Endothelial cell of umbilical vein (primary cell): ENCODE results near the gene KRT33A. TPM values are rescaled to one million over a fixed set of nuclear protein-coding genes. Genes with fewer than 3 reads are reported as not detected.
A peak's percentile ranks its signal among the peaks of the same experiment; 100 is the strongest.

Experiments
- BruUV-seq: library from RNA; stranded (reverse); fragments of 400-500 nt; replicated peaks from 2 replicates; lab custom pipeline; 2021; lab: Mats Ljungman, UMichigan
- CTCF ChIA-PET: fragments of 300-600, 350-600 bp; sonication (Branson Sonifier 250); formaldehyde crosslinking; loops from one replicate; lab custom pipeline; 2021; ENCODE audit warnings: antibody characterized with exemption, inconsistent platforms; lab: Charles Lee
- POLR2A ChIA-PET: fragments of 300-600, 350-600 bp; sonication (Branson Sonifier 250); formaldehyde crosslinking; loops from one replicate; lab custom pipeline; 2021; ENCODE audit warnings: antibody characterized with exemption, inconsistent platforms; lab: Charles Lee
- DNase-seq: peaks from one replicate; pipeline ENCODE4 v3.0.0-alpha.2; 2011; ENCODE audit warnings: low read depth, low spot score
- FAIRE-seq: peaks from 2 replicates; lab custom pipeline; 2011; peaks lifted over from hg19 to GRCh38; lab: Jason Lieb, UNC
- H2AFZ ChIP-seq: 2 replicates; pipeline ENCODE4 v1.6.0; 2012; ENCODE audit warnings: low read depth, low read length, control low read depth, inconsistent platforms
- H3K27ac ChIP-seq: 2 replicates; pipeline ENCODE4 v1.5.1; 2011; ENCODE audit warnings: low read depth, mild to moderate bottlenecking, control low read depth, low read length, moderate library complexity; ENCODE audit not compliant: insufficient read depth
- H3K27me3 ChIP-seq, 2 experiments: 2 replicates each; pipeline versions ENCODE4 v1.6.0 to v1.6.1; 2011; ENCODE audit warnings: low read length in 2 of 2, mixed read lengths in 1 of 2; ENCODE audit not compliant: control insufficient read depth in 2 of 2, insufficient read depth in 2 of 2
- H3K36me3 ChIP-seq, 2 experiments: 2 replicates in 1 of 2; 3 replicates in 1 of 2; pipeline ENCODE4 v1.5.1; 2011; ENCODE audit warnings: low read length in 2 of 2, mild to moderate bottlenecking in 1 of 2, moderate library complexity in 1 of 2; ENCODE audit not compliant: control insufficient read depth in 2 of 2, insufficient read depth in 2 of 2; ENCODE audit errors: extremely low read depth in 1 of 2
- H3K4me1 ChIP-seq: 3 replicates; pipeline ENCODE4 v1.5.1; 2011; ENCODE audit warnings: mild to moderate bottlenecking, low read length; ENCODE audit not compliant: control insufficient read depth, insufficient read depth; ENCODE audit errors: extremely low read depth
- H3K4me2 ChIP-seq: 2 replicates; pipeline ENCODE4 v1.6.1; 2011; ENCODE audit warnings: low read length, control low read depth, mixed read lengths; ENCODE audit not compliant: insufficient read depth
- H3K4me3 ChIP-seq, 3 experiments: fragments of 200-600 bp in 1 of 3; sonication (generic), shearing (Covaris generic) in 1 of 3; replicated peaks in 1 of 3; 2 replicates each; pipeline ENCODE4 v1.5.1; 2011 to 2016; ENCODE audit warnings: control low read depth in 3 of 3, low read length in 3 of 3, mild to moderate bottlenecking in 2 of 3, inconsistent platforms in 1 of 3, low read depth in 1 of 3, moderate library complexity in 1 of 3; ENCODE audit not compliant: insufficient read depth in 1 of 3
- H3K79me2 ChIP-seq: 2 replicates; pipeline ENCODE4 v1.6.0; 2012; ENCODE audit warnings: low read length, inconsistent platforms; ENCODE audit not compliant: control insufficient read depth, insufficient read depth
- H3K9ac ChIP-seq: replicated peaks from 2 replicates; pipeline ENCODE3; 2011; ENCODE audit warnings: low read length, control low read depth; ENCODE audit not compliant: insufficient read depth; ENCODE audit errors: extremely low read depth
- H3K9me1 ChIP-seq: replicated peaks from 3 replicates; pipeline ENCODE4 v1.6.0; 2011; ENCODE audit warnings: mild to moderate bottlenecking, low read length; ENCODE audit not compliant: control insufficient read depth, insufficient read depth; ENCODE audit errors: extremely low read depth
- H3K9me3 ChIP-seq: replicated peaks from 2 replicates; pipeline ENCODE4 v1.5.1; 2012; ENCODE audit warnings: low read length, inconsistent platforms; ENCODE audit not compliant: control insufficient read depth, insufficient read depth
- H4K20me1 ChIP-seq: replicated peaks from 2 replicates; pipeline ENCODE3; 2011; ENCODE audit warnings: mild to moderate bottlenecking, low read length; ENCODE audit not compliant: control insufficient read depth, insufficient read depth; ENCODE audit errors: extremely low read depth
- CTCF ChIP-seq, 2 donors: IDR thresholded peaks; 1 replicate in 1 of 2; 2 replicates in 1 of 2; pipeline ENCODE4 v1.5.1; 2011; ENCODE audit warnings: low read length in 2 of 2, mild to moderate bottlenecking in 2 of 2, moderate library complexity in 2 of 2, control low read depth in 1 of 2, inconsistent platforms in 1 of 2, low read depth in 1 of 2; ENCODE audit not compliant: insufficient read depth in 1 of 2; ENCODE audit errors: extremely low read depth in 1 of 2
- EZH2 ChIP-seq: IDR thresholded peaks from 2 replicates; pipeline ENCODE4 v1.6.1; 2012; ENCODE audit warnings: borderline replicate concordance, low read depth, mild to moderate bottlenecking, moderate library complexity, low read length, inconsistent platforms; ENCODE audit not compliant: severe bottlenecking
- FOS ChIP-seq: IDR thresholded peaks from 2 replicates; pipeline ENCODE4 v1.6.1; 2011; ENCODE audit warnings: mild to moderate bottlenecking, low read length, moderate library complexity, borderline replicate concordance; ENCODE audit not compliant: insufficient read depth
- JUN ChIP-seq: IDR thresholded peaks from 2 replicates; pipeline ENCODE4 v1.6.1; 2011; ENCODE audit warnings: borderline replicate concordance, low read depth; ENCODE audit not compliant: insufficient read length, insufficient read depth
- MAX ChIP-seq: IDR thresholded peaks from 2 replicates; pipeline ENCODE4 v1.6.1; 2011; ENCODE audit not compliant: insufficient read depth, insufficient read length
- MYC ChIP-seq: IDR thresholded peaks from one replicate; pipeline ENCODE4 v1.6.1; 2011; ENCODE audit warnings: mild to moderate bottlenecking, low read depth, low read length
- POLR2A ChIP-seq: IDR thresholded peaks from 2 replicates; pipeline ENCODE4 v1.6.1; 2012; ENCODE audit warnings: low read depth, mild to moderate bottlenecking, control low read depth, low read length
- POLR2AphosphoS5 ChIP-seq: IDR thresholded peaks from 2 replicates; pipeline ENCODE4 v1.6.1; 2012; ENCODE audit warnings: low read depth, mild to moderate bottlenecking, control low read depth, low read length, moderate library complexity; ENCODE audit not compliant: insufficient read depth
- dilution Hi-C: fragments of 300-500 bp; cut with MboI; formaldehyde crosslinking; loops from one replicate; pipeline ENCODE4 v1.15.0; 2019; ENCODE audit warnings: low sequenced_read_pairs; ENCODE audit not compliant: extremely low pct_ligation_motif_present
- intact Hi-C: fragments of 100-400 bp; cut with micrococcal nuclease; formaldehyde crosslinking; loops from one replicate; pipeline ENCODE4 v1.10.0; 2022
- polyA plus RNA-seq, 4 experiments: library from polyadenylated mRNA; depleted of rRNA in 3 of 4; stranded (reverse) in 3 of 4; unstranded in 1 of 4; fragments of >200 nt; gene quantifications; 2 replicates each; pipeline versions ENCODE4 v1.2.1 to v1.2.3, GENCODE V29; 2011 to 2012; ENCODE audit warnings: missing spikeins in 1 of 4
- total RNA-seq: library from RNA; stranded (reverse); gene quantifications from 2 replicates; pipeline ENCODE4 v1.2.3, GENCODE V29; 2021

Gene KRT33A
- total and polyA plus RNA-seq, 2 donors (not counting 3 experiments of a cell fraction or from before 2014, with no cell fraction given), result not detected

GRCh38 chr17:41322094-41322902 lies 28.3 kb downstream of the KRT33A start:
- Histone ChIP-seq H3K4me3 (no peak overlapping the region), H4K20me1 (no peaks in the 10 kb centered on the region), H3K36me3 (no peaks in the 10 kb centered on the region), H3K27ac (no peak overlapping the region), H3K4me1 (no peaks in the 10 kb centered on the region), H3K79me2 (no peaks in the 10 kb centered on the region), H3K9me3 (no peaks in the 10 kb centered on the region), H3K27me3 (peaks cover 0 to 2% of the 10 kb centered on the region in 2 experiments), H2AFZ (no peak overlapping the region), H3K9me1 (no peaks in the 10 kb centered on the region), H3K9ac (no peak overlapping the region), H3K4me2 (no peak overlapping the region)
- DNase-seq, result peak; percentile 49
- FAIRE-seq, result peak; percentile 84
- dilution Hi-C loops, result no loop called here
- intact Hi-C loops, result loop anchor here (1.0 to 10.0 kb wide), 2 partner anchors 343 to 413 kb away; no protein-coding TSS in a partner anchor
- no TSS peak for BruUV-seq
- ChIA-PET POLR2A (interaction anchor here (0.6 kb wide), 2 partner anchors 315 to 865 kb away, joined by 4 to 6 read pairs; no protein-coding TSS in a partner anchor), CTCF (interaction anchor here (0.6 to 3.3 kb wide), 37 partner anchors 9 to 1157 kb away, joined by 3 to 34 read pairs (median 3); partner anchors contain the start of gene KRTAP29-1)
- no peak for TF ChIP-seq MYC
- no peak for TF ChIP-seq POLR2AphosphoS5
- TF ChIP-seq CTCF (IDR thresholded peaks at IDR 0.05; ENCODE audit: extremely low read depth in 1 of 2, insufficient read depth in 1 of 2, low read depth in 1 of 2, low read length in 2 of 2), result peak; percentile 40 to 69

DNA sequence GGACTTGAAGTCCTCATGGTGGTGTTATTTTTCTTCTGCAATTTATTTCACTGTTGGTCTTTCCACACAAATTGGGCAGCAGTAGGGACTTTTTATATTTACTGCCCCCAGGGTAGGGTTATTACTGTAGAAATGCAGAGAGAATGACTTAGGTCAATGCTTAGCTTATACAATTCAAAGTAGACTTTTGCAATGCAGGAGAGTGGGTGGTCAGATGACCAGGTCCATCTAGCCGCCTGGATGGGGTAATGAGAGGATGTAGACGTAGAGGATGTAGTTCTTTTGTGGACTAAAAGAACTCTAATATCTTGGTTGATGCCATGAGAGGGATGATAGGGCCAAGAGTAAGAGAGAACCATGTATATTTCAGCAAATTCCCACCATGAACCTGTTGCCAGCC lies 32.4 kb downstream of the KRT33A start:
- no peak overlapping the region for H2AFZ ChIP-seq
- H3K79me2 ChIP-seq, result no peaks in the 10 kb centered on the region
- no peaks in the 10 kb centered on the region for H3K9me3 ChIP-seq
- H3K9ac ChIP-seq, result no peak overlapping the region
- no peak overlapping the region for H3K4me3 ChIP-seq
- FAIRE-seq (no peak), DNase-seq (no peak)
- no peaks in the 10 kb centered on the region for H3K4me1 ChIP-seq
- H3K9me1 ChIP-seq, result no peaks in the 10 kb centered on the region
- ChIA-PET POLR2A (no interaction called here), CTCF (interaction anchor here (0.8 kb wide), 1 partner anchor 13 kb away, joined by 3 read pairs; no protein-coding TSS in a partner anchor)
- dilution Hi-C loops, result no loop called here
- no peak overlapping the region for H3K4me2 ChIP-seq
- TF ChIP-seq POLR2A (no peak), JUN (no peak), FOS (no peak), EZH2 (no peak), MAX (no peak)
- H3K27me3 ChIP-seq, result peaks cover 0 to 2% of the 10 kb centered on the region in 2 experiments
- no TSS peak for BruUV-seq
- intact Hi-C loops, result no loop called here
- no peaks in the 10 kb centered on the region for H4K20me1 ChIP-seq
- H3K36me3 ChIP-seq, result no peaks in the 10 kb centered on the region
- no peak overlapping the region for H3K27ac ChIP-seq
